CD14-positive monocyte (primary cell): ENCODE data around the gene FAM50A. TPM values are rescaled to one million over a fixed set of nuclear protein-coding genes. Genes with fewer than 3 reads are reported as not detected.
A peak's percentile ranks its signal among the peaks of the same experiment; 100 is the strongest.
"Not testable (repeated sequence)": the region's sequence is repeated elsewhere in the genome, so short reads cannot be mapped to it uniquely, and the experiment has no call there.

ENCODE experiments used
- DNase-seq, 3 donors: peaks; one replicate each; pipeline ENCODE4 v3.0.0-alpha.2; 2011 to 2022
- H2AFZ ChIP-seq: 2 replicates; pipeline ENCODE4 v1.6.0; 2012; ENCODE audit warnings: mild to moderate bottlenecking, low read depth, low read length, inconsistent platforms; ENCODE audit not compliant: insufficient read depth, poor library complexity, severe bottlenecking
- H3K27ac ChIP-seq, 2 donors: 1 replicate in 1 of 2; 2 replicates in 1 of 2; pipeline ENCODE4 v1.5.1; 2012 to 2013; ENCODE audit warnings: low read length in 2 of 2, control low read depth in 1 of 2, inconsistent platforms in 1 of 2, low read depth in 1 of 2, mild to moderate bottlenecking in 1 of 2
- H3K27me3 ChIP-seq, 2 donors: one replicate each; pipeline versions ENCODE4 v1.6.0 to v1.6.1; 2011 to 2013; ENCODE audit warnings: low read length in 2 of 2; ENCODE audit not compliant: control insufficient read depth in 2 of 2, insufficient read depth in 2 of 2
- H3K36me3 ChIP-seq, 2 donors: replicated peaks in 1 of 2; 1 replicate in 1 of 2; 2 replicates in 1 of 2; pipeline versions ENCODE4 v1.5.1 to v1.6.1; 2012 to 2013; ENCODE audit warnings: low read length in 2 of 2, control low read depth in 1 of 2, inconsistent platforms in 1 of 2, mild to moderate bottlenecking in 1 of 2; ENCODE audit not compliant: insufficient read depth in 2 of 2, control insufficient read depth in 1 of 2
- H3K4me1 ChIP-seq, 2 donors: 1 replicate in 1 of 2; 2 replicates in 1 of 2; pipeline versions ENCODE4 v1.5.1 to v1.6.1; 2012 to 2013; ENCODE audit warnings: low read length in 2 of 2, control low read depth in 1 of 2, inconsistent platforms in 1 of 2, mild to moderate bottlenecking in 1 of 2, moderate library complexity in 1 of 2; ENCODE audit not compliant: insufficient read depth in 2 of 2, control insufficient read depth in 1 of 2
- H3K4me2 ChIP-seq: replicated peaks from 2 replicates; pipeline ENCODE3; 2012; ENCODE audit warnings: low read length, moderate library complexity, mild to moderate bottlenecking; ENCODE audit not compliant: poor library complexity, severe bottlenecking; ENCODE audit errors: extremely low read depth
- H3K4me3 ChIP-seq, 3 experiments: fragments of 200-600 bp in 1 of 3; sonication (generic) in 1 of 3; replicated peaks in 1 of 3; 1 replicate in 2 of 3; 2 replicates in 1 of 3; pipeline ENCODE4 v1.5.1; 2011 to 2013; ENCODE audit warnings: low read length in 3 of 3, mild to moderate bottlenecking in 3 of 3, control low read depth in 2 of 3, low read depth in 2 of 3, inconsistent platforms in 1 of 3, moderate library complexity in 1 of 3
- H3K79me2 ChIP-seq: 2 replicates; pipeline ENCODE4 v1.6.0; 2012; ENCODE audit warnings: mild to moderate bottlenecking, control low read depth, inconsistent platforms, low read length, moderate library complexity; ENCODE audit not compliant: insufficient read depth
- H3K9ac ChIP-seq: 2 replicates; pipeline ENCODE4 v1.6.0; 2017; ENCODE audit warnings: low read length, mild to moderate bottlenecking; ENCODE audit not compliant: insufficient read depth, poor library complexity, severe bottlenecking
- H3K9me3 ChIP-seq, 2 donors: replicated peaks in 1 of 2; 1 replicate in 1 of 2; 2 replicates in 1 of 2; pipeline versions ENCODE4 v1.5.1 to v1.6.1; 2012 to 2013; ENCODE audit warnings: low read length in 2 of 2, control low read depth in 1 of 2; ENCODE audit not compliant: control insufficient read depth in 1 of 2, insufficient read depth in 1 of 2
- H4K20me1 ChIP-seq: 2 replicates; pipeline ENCODE4 v1.6.0; 2012; ENCODE audit warnings: mild to moderate bottlenecking, low read length, control low read depth, moderate library complexity; ENCODE audit not compliant: insufficient read depth
- H3K27ac Mint-ChIP-seq, 7 donors: one replicate each; pipeline ENCODE4 v1.8.0; 2020; ENCODE audit warnings: mild to moderate bottlenecking in 7 of 7, mixed read lengths in 7 of 7, moderate library complexity in 6 of 7, inconsistent platforms in 2 of 7
- H3K27me3 Mint-ChIP-seq, 3 donors: one replicate each; pipeline ENCODE4 v1.8.0; 2021 to 2022; ENCODE audit warnings: low read depth in 3 of 3, mild to moderate bottlenecking in 3 of 3, mixed read lengths in 3 of 3, moderate library complexity in 3 of 3, inconsistent platforms in 1 of 3
- H3K36me3 Mint-ChIP-seq, 2 donors: one replicate each; pipeline ENCODE4 v1.8.0; 2020; ENCODE audit warnings: mixed read lengths in 2 of 2, inconsistent platforms in 1 of 2, mild to moderate bottlenecking in 1 of 2
- H3K4me1 Mint-ChIP-seq: one replicate; pipeline ENCODE4 v1.8.0; 2020; ENCODE audit warnings: mild to moderate bottlenecking, mixed read lengths
- H3K4me3 Mint-ChIP-seq, 2 donors: one replicate each; pipeline ENCODE4 v1.8.0; 2020; ENCODE audit warnings: mild to moderate bottlenecking in 2 of 2, mixed read lengths in 2 of 2, moderate library complexity in 1 of 2
- H3K9me3 Mint-ChIP-seq, 7 donors: one replicate each; pipeline ENCODE4 v1.8.0; 2020 to 2022; ENCODE audit warnings: mixed read lengths in 7 of 7, mild to moderate bottlenecking in 6 of 7, moderate library complexity in 6 of 7, inconsistent platforms in 2 of 7
- CTCF ChIP-seq: fragments of 200-600 bp; IDR thresholded peaks from one replicate; pipeline ENCODE4 v1.8.0; 2022; ENCODE audit warnings: antibody characterized with exemption, mild to moderate bottlenecking
- WGBS: methylation state at CpG from one replicate; pipeline ENCODE4 v1.1.5; 2013; ENCODE audit warnings: missing lambda C conversion rate; ENCODE audit not compliant: insufficient coverage; 5-methylcytosine and 5-hydroxymethylcytosine counted together
- intact Hi-C, 2 donors: fragments of 100-400 bp; cut with micrococcal nuclease; formaldehyde crosslinking; loops; one replicate each; pipeline versions ENCODE4 v1.15.0 to v1.15.1; 2023
- polyA minus RNA-seq: library from RNA; depleted of rRNA, polyadenylated mRNA; stranded (reverse); fragments of >200 nt; gene quantifications from 2 replicates; pipeline ENCODE4 v1.2.3, GENCODE V29; 2012
- polyA plus RNA-seq, 3 donors: library from polyadenylated mRNA; depleted of rRNA in 1 of 3; unstranded in 2 of 3; stranded (reverse) in 1 of 3; fragments of 300-500 nt in 2 of 3; fragments of >200 nt in 1 of 3; fragmentation: Illumina TruSeq in 2 of 3; gene quantifications; 1 replicate in 2 of 3; 2 replicates in 1 of 3; pipeline ENCODE4 v1.2.3, GENCODE V29; 2012 to 2021
- total RNA-seq, 12 experiments: library from RNA in 1 of 12; stranded (reverse) in 1 of 12; fragments of 120-200 nt in 1 of 12; gene quantifications; one replicate each; pipeline ENCODE4 v1.2.4 and lab custom pipeline; 2013 to 2026; ENCODE audit warnings: mixed read lengths in 6 of 12, inconsistent platforms in 1 of 12

FAM50A gene
- 62.4 TPM for total RNA-seq (2013)
- polyA plus RNA-seq (10 to 100 TPM; 23.9 to 88.9 (median 46.4) TPM), polyA minus RNA-seq (34.9 and 37.7 TPM in 2 replicates), total RNA-seq (lab: John Stamatoyannopoulos, UW) (17.1 to 58.3 (median 39.5) reads per million in 11 experiments)

- WGBS, result 2% methylated on average over 82 of the region's 94 CpGs
Observed at GRCh38 chrX:154443992-154444754, at the start of gene FAM50A. Gene FAM50A (plus strand): TSS chrX:154444141. CDS start chrX:154444236, 95 bp downstream.

GRCh38 chrX:154396363-154396762, 47.6 kb upstream of the FAM50A start:
- Histone ChIP-seq H3K4me1 (peaks cover 20 to 28% of the 10 kb centered on the region in 2 donors), H3K36me3 (peaks cover 21 to 24% of the 10 kb centered on the region in 2 donors), H4K20me1 (peaks cover 31% of the 10 kb centered on the region), H3K79me2 (peaks cover 18% of the 10 kb centered on the region)
- not testable (repeated sequence) for H2AFZ ChIP-seq, H3K9ac ChIP-seq, H3K27me3 ChIP-seq, H3K4me3 ChIP-seq, H3K27ac Mint-ChIP-seq, H3K27ac ChIP-seq, H3K9me3 ChIP-seq, H3K27me3 Mint-ChIP-seq, DNase-seq, H3K4me2 ChIP-seq
- WGBS, result 100% methylated on average over 3 of the region's 17 CpGs
- H3K4me1 Mint-ChIP-seq, result peaks cover 15% of the 10 kb centered on the region
- peaks cover 20 to 27% of the 10 kb centered on the region in 2 donors for H3K36me3 Mint-ChIP-seq
- intact Hi-C loops, result loop anchor here in 1 of 2 donors (5.0 kb wide), 1 partner anchor 136 kb away; no protein-coding TSS in a partner anchor
- H3K4me3 Mint-ChIP-seq, result peak overlapping the region in 1 of 2 donors; percentile 97
- H3K9me3 Mint-ChIP-seq, result peaks cover 0 to 22% (median 4%) of the 10 kb centered on the region in 7 donors

More at GRCh38 chrX:154443992-154444754, at the start of gene FAM50A:
- Mint-ChIP-seq H3K27me3 (peaks cover 0 to 13% (median 0%) of the 10 kb centered on the region in 3 donors), H3K4me3 (peak within 1 kb of the TSS; percentile 68 to 84), H3K36me3 (peaks cover 53 to 68% of the 10 kb centered on the region in 2 donors), H3K4me1 (peaks cover 10% of the 10 kb centered on the region), H3K27ac (peak within 1 kb of the TSS; percentile 81 to 90 (median 88)), H3K9me3 (peaks cover 0 to 6% (median 0%) of the 10 kb centered on the region in 7 donors)
- Histone ChIP-seq H3K9ac (peak within 1 kb of the TSS; percentile 69), H2AFZ (peak within 1 kb of the TSS; percentile 59), H3K27me3 (no peaks in the 10 kb centered on the region), H3K79me2 (peaks cover 25% of the 10 kb centered on the region), H3K4me1 (peaks cover 15 to 20% of the 10 kb centered on the region in 2 donors), H4K20me1 (peaks cover 20% of the 10 kb centered on the region), H3K4me3 (peak within 1 kb of the TSS; percentile 39 to 71 (median 46)), H3K9me3 (no peaks in the 10 kb centered on the region), H3K36me3 (peaks cover 44 to 49% of the 10 kb centered on the region in 2 donors), H3K27ac (peak within 1 kb of the TSS; percentile 25 to 75), H3K4me2 (peak within 1 kb of the TSS; percentile 80)
- no peak for TF ChIP-seq CTCF
- intact Hi-C loops, result loop anchor here in 1 of 2 donors (5.0 kb wide), 1 partner anchor 33 kb away; the partner anchor contains the start of gene LAGE3
- peak; percentile 69 to 79 (median 72) for DNase-seq
